Measurements from ENCODE around the gene XK. TPM values are rescaled to one million over a fixed set of nuclear protein-coding genes. Genes with fewer than 3 reads are reported as not detected.

The XK gene
- total RNA-seq, result under 1 TPM; under 0.01 TPM

GRCh38 chrX:37685381-37686359 lies at the start of gene XK:
Gene XK, plus strand, starts transcription at chrX:37685791. Its CDS starts 171 bp downstream, at chrX:37685962.

GRCh38 chrX:37779857-37780256 lies 94.3 kb downstream of the XK start, which contains the start of gene CYBB:
Gene CYBB, plus strand, starts transcription at chrX:37780059. Its CDS starts 19 bp downstream, at chrX:37780078.

Other genes starting within 250 kb of the XK start
- under 1 TPM in 1 of 2 donors, not detected in 1; under 0.01 TPM for gene LANCL3, start 114.1 kb upstream of the XK start, total RNA-seq
- gene CYBB, start 94.3 kb downstream of the XK start, total RNA-seq, result not detected
- 10 to 100 TPM; 23.0 to 27.9 TPM for gene DYNLT3, start 161.8 kb downstream of the XK start, total RNA-seq

Measured in melanocyte of skin (primary cell).